HUDEP-2 (cell line): Measurements from ENCODE around the gene GALNS.

Experiments used
- DNase-seq, 76 experiments: peaks; one replicate each; lab custom pipeline; 2025; ENCODE audit not compliant: unreplicated experiment in 76 of 76; lab: John Stamatoyannopoulos, UW

GALNS gene

DNA sequence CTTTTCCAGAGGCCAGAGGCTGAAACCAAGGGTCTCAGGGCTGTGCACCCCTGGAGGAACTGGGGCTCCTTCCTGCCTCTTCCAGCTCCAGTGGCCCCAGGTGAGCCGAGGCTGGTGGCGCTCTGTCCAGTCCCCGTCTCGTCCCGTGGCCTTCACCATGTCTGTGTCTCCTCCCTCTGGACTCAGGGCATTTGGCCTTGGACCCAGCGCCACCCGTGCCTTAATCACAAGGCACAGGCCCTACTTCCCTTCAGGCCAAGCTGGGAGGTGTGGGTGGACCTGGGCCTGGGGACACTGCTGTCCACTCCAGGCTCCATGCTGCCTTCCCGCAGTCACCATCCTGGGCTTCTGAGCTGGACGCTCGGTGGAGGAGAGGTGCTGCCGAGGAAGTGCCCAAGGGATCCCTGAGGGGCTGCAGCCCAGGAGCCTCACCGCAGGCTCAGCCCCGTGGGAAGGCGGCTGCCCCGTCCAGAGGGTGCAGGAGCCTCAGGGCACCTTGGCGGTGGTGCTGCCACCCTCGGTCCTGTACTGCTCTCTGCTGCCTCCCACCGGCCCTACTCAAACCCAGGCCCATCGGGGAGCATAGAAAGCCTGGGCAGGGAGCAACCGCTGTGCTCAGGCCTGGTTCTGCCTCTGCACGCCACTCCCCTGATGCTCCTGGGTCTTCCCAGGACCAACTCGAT is 35.4 kb downstream of the GALNS start:
- DNase-seq = no peak

DNA sequence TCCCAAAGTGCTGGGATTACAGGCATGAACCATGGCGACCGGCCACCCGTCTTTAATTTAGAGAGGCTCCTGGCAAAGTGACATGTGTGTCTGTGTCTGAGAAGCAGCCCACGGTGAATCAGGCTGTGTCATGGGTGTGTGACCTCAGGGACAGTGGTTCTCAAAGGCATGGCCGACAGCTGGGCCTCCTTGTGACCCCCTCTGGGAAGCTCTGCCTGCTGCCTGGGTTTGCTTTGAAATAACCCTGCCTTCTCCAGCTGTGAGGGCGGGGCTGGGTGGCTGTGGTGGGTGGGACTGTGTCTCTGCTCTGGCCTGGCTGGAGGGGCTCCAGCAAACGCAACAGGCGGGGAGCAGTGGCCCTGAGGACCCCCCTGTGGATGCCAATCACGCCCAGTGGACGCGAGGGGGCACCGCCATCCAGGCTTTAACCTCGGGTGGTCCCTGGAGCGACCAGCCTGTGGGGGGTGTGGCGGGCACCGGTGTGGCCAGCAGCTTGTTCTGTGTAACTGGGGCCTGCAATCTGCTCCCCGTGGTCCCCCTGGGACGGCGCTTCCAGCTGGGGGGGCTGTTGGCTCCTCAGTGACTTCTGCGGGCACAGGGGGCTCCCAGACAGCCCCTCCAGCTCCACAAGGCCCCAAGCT is 36.2 kb downstream of the GALNS start:
- no peak for DNase-seq

DNA sequence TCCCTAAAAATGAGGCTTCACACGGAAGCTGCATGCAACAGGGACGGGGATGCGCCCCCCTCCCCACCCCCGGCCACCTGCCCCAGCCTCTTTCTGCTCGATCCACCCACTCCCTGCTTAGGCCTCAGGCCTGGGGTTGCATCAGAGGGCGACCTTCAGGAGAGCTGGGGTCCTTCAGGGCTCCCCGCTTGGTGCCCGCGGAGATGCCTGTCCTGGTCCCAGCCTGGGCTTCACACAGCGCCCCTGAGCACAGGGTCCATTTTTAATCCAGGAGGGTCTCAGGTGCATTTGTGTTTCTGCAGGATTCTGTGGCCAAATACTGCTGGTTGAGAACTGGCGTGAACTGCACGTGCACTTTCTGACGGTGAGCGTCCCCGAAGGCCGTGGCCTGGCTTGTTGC is 37.6 kb downstream of the GALNS start:
- no peak for DNase-seq

DNA sequence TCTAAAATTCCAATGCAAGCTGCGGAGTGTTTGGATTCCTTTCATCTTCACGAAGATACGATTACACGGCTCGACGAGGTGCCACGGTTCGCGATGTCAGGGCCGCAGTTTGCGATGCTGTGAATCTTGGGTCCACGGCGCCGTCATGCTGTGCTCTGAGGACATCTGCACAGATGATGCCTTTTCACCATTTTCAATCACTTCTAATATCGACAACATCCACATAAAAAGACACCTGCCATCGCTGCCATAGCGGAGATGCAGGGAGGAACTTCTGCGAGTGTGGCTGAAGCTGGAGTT is 38.2 kb downstream of the GALNS start:
- no peak for DNase-seq

DNA sequence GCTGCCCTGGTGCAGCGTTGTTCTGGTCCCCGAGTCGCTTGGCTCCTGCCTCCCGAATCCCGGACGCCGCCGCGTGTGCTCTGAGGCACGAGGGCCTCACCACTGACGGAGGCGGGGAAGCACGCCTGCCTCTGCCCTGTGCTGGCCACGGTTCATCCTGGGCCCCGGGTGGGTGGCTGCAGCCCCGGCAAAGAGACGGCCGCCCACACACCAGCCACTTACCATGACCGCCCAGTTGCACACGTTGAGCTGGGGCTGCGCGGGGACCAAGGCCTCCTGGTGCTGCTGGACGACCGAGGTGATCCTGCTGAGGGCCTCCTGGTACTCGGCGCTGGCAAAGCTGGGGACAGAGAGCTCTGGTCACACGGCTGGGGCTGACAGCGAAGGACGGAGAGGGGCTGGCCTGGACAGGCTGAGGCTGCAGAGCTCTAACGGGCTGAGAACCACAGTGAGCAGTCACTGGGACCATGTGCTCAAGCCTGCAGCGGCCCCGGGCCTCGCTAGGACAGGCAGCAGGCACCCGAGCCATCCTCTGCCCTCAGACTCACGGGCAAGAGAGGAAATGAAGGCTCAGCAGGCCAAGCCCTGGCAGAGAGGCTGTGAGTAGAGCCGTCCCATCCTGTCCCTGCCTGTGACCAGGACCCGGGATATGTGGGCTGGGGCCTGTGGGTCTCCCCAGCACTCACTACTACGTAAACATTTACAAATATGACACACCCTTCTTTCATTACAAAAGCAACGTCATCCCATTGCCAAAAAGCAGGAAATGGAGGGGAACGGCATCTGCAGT is 38.8 kb downstream of the GALNS start:
- no peak for DNase-seq

DNA sequence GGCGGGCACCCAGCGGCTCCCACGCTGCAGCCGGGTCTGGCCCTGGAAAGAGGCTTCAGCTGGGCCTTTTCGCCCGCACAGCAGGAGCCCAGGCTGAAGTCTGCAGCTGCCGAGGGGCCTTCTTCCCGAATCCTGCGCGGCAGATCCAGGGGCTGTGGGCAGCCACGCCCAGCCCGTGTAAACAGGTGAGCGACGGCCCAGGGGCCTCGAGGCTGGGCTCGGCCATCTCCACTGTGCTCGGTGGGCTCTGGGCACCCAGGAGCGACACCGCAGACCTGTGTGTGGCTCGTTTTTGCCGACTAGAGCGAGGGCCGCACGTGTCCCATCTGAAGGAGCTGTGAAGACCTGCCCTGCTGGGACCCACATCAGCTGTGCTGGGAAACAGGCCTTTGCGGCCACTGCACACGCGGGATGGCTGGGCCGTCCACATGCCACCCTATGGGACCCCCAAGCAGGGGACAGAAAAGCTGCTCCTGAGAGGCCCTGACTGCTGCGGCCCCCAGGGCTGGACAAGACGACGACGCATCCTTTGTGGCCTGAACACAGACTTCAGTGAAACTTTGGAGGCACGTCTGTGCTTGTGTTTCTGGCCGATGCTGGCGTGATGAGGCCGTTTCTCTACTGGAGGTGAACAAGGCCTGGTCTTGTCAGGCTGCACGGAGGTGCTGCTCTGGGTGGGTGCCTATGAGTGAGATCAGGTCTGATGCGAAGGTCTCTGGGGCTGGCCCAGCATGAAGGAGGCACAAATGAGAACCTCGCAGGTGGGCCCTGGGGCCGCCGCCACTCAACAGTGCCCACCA is 39.8 kb downstream of the GALNS start:
- DNase-seq = no peak

DNA sequence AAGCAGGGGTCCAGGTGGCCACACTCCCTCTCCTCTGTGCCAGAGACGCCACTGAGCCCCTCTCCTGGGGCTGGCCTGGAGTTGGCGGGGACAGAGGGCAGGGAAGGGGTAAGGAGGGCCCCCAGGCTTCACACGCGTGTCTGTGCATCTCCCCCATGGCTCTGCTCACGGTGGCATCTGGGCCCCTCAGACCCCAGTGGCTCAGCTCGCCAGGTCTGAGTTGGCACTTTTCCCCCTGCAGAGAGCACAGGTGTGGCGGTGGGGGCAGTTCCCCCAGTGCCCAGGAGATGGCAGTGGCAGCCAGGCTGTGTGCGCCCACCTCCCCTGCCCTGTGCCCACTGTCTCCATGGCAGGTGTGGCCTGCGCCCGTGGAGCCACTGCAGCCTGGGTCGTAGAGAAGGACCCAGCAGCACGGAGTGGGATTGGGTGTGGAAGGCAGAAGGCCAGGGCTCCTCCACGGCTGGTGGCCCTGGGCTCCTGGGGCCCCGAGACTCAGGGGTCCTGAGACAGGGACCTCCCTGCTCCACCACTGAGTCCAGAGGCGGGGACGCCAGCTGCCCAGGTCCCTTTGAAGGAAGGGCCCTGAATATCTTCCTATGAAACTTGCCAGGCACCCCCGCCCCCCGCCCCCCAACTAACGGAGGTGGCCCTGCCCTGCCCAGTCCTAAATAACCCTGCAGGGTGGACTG is 40.7 kb downstream of the GALNS start:
- DNase-seq = peak in 33 of 76 experiments; percentile 8 to 52 (median 27)

DNA sequence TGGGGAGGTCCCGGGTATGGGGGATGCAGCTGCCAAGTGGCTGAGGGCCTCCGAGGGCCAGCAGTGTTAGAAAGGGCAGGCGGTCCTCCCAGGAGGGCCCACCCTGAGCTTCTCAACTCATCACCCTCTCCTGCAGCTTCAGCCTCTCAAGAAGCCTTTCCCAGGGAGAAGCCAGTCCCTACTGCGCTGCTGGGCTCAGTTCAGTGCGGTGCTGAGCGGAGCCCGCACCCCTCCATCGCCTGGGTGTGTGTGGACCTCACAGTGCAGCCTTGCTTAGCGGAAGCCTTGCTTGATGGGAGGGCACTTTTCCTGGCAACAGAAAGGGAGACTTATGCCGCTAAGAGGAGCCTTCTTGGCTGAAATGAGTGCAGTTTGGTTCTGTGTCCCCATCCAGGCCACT is 41.5 kb downstream of the GALNS start:
- no peak for DNase-seq

DNA sequence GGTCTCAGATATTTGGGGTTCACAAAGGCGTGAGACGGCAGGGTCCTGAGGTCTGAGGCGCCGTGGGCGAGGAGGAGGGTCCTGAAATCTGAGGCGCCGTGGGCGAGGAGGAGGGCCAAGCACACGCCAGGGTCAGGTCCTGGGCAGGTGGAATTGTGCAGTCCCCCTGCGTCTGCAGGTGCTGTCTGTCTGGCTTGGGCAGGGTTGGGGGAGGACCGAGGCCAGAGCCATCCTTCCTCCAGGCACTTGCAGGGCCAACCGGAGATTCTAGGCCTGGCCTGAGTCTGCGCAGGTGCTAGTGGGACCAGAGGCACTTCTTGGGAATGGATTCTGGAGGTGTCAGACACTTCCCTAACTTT is 42.6 kb downstream of the GALNS start:
- no peak for DNase-seq

DNA sequence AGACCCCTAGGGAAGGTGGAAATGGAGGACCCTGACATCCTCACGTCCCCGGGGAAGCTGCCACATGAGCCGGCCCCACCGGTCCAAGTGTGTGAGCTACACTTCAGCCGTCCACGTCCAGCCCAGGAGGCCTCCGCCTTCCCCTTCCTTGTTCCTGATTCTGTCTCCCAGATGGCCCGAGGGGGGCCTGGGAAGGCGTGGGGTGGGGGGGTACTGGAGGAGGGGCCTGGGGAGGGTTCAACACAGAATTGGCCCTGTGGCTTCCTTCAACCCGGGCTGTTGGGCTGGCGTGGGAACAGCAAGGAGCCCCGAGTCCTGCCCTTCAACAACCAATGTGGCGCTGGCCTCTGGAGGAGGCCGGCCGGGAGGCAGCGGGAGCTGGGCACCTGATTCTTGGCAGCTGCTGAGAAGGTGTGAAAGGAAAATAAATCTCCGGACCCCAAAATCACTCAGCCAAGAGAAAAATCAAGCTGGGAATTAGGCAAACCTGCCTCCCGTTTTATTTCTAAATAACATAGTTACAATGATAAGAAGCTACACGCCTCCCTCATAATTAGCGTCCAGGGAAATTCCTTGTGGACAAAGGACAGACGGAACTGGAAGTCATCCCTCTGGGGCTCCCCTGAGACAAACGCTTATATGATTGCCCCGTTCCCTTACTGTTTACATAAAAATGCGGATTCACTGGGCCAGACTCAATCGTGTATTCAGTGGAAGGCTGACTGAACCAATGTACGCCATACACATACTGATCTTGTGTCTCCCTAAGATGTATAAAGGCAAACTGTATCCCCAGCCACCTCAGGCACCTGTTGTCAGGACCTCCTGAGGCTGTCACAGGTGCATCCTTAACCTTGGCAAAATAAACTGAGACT is 43.2 kb downstream of the GALNS start:
- DNase-seq = no peak

DNA sequence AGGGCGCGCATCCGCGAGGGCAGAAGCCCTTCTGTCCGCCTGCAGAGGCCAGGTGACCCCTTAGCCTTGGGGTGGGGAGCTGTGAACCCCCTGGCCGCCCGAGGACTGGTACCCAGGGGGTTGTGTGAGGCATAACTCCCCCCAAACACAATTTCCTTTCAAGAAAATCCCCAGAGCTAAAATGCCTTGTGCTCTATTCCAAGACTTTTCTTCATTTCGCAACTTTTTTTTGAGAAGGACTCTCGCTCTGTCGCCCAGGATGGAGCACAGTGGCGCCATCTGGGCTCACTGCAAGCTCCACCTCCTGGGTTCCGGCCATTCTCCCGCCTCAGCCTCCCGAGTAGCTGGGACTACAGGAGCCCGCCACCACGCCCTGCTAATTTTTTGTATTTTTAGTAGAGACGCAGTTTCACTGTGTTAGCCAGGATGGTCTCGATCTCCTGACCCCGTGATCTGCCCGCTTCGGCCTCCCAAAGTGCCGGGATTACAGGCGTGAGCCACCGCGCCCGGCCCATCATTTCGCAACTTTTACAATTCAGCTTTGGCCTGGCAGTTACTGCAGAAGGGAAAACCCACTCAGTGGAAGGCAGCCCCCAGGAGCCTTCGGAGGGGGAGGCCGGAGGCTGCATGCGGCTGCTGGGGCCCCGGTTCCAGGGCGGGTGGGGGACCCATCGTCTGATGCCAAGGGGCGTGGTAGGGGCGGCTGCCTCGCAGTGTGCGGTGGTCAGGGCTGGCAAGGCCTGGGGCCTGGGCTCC is 44.1 kb downstream of the GALNS start:
- DNase-seq = peak in 41 of 76 experiments; percentile 21 to 74 (median 48)

DNA sequence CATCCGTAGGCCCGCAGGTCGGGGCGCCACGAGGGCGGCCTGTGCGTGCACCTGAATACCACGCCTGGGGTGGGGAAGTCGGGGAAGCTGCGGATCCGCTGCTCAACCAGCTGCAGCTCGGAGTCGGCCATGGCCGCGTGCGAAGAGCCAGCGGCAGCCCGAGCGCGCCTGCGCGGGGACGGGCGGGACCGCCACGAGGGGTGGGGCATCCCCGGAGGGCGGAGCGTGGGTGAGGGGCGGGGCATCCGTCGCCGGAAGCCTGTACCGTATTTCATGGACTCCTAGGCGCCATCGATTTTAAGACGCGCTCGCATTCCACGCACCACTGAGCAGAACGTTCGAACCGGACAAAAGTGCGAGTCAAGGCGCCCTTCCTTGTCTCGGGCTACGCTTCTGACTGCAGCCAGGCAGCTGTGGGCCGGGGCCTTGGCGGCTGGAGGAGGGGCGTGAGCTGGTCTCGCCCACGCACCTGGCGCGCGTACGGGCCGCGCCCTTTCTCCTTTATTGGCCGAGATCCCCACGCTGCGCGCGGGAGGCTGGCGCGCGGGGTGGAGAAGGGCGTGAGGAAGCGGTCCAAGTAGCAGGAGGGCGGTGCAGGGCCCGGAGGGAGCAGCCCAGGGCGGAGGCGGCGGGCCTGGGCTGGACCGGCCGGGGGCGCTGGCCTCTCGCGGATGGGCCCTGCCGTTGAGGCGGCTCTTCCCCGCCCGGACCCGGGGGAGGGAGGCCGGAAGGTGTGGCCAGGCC is 44.8 kb downstream of the GALNS start, which contains the start of gene APRT:
Gene APRT (minus strand): TSS at position 160 of the 744 bp plus-strand sequence. CDS start 29 bp downstream, at position 131.
- peak in 75 of 76 experiments; percentile 39 to 98 (median 94) for DNase-seq

DNA sequence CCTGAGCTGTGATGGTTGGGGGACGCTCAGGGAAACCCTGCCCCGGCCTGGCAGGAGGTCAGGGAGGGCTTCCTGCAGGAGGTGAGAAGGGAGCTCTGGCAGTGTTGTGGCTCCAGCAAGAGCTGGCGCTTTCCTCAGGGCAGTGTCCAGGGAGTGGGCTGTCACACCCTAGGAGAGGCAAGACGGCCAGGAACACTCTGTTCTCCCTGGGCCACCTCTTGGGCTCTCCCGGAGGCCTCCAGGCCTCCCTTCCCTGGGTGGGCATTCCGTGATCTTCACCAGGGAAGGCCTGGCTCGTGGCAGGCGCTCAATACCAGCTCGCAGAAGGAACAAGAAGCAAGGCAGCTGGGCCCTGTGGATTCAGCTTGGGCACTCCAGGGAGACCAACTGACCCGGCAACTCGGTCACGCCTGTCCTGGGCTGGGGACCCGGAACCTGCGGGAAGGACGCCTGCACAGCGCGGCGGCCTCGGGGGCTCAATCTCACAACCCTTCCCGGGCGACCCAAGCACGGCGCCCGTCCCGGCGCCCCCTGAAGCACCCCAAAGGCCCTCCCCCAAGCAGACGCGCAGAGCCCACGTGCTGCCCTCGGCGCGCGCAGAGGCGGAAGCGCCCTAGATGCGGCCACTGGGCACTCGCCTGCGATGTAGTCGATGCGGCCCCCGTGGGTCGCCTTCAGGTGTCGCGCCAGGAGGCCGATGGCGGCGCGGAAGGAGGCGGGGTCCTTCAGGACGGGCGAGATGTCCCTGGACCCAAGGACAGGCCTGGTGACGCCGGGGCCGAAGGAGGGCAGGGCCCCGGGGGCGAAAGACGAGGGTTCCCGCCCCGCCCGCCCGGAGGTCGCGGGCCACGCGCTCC is 45.6 kb downstream of the GALNS start:
- DNase-seq = peak in 52 of 76 experiments; percentile 18 to 70 (median 48)

DNA sequence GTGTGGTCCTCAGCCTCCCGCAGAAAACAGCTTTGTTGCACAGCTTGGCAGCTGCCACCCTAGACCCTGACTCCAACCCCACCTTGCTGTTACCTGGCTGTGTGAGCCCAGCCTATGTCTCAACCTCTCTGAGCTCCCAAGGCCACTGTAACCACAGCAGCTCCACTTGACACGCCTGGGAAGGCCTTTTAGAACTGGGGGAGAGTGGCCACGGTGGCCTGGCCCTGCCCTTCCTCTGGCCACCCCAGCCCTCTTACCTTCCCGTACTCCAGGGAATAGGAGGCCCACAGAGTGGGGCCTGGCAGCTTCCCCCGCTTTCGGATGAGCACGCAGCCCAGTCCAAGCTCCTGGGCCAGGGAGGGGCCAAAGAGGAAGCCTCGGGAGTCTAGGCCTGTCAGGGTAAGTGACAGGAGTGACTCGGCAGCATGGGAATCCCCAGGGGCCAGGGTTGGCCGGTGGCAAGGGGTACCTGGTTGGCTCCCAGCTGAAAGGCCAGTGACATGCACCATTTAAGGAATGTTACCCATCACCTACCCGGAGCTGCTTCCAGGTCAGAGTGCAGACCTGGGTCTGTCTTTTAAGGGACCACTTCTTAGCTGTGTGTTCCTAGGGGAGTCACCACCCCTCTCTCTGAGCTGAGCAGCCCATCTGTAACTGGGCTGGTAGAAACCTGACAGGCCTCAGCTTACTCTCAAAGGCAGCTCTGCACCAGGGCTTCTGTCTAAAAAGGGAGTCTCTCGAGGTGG is 46.4 kb downstream of the GALNS start:
- DNase-seq = peak in 28 of 76 experiments; percentile 19 to 50 (median 30)

DNA sequence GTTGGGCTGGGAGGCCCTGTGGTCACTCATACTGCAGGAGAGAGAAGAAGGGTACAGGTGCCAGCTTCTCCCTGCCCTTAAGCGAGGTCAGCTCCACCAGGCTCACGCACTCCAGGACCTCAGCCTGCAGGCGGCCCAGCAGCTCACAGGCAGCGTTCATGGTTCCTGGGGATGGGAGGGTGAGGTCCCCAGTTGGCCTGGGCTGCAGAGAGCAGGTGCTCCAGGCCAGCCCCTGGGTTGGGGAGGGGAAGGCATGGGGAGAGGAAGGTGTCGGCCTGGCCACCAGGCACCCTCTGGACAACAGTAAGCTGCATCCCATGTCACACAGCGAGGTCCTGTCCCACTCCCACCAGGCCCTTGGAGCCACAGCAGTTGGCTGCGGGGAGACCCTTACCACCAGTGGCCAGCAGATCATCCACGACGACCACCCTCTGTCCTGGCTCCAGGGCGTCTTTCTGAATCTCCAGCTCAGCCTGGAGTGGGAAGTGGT is 47.0 kb downstream of the GALNS start:
- DNase-seq = peak in 4 of 76 experiments; percentile 24 to 38 (median 31)

DNA sequence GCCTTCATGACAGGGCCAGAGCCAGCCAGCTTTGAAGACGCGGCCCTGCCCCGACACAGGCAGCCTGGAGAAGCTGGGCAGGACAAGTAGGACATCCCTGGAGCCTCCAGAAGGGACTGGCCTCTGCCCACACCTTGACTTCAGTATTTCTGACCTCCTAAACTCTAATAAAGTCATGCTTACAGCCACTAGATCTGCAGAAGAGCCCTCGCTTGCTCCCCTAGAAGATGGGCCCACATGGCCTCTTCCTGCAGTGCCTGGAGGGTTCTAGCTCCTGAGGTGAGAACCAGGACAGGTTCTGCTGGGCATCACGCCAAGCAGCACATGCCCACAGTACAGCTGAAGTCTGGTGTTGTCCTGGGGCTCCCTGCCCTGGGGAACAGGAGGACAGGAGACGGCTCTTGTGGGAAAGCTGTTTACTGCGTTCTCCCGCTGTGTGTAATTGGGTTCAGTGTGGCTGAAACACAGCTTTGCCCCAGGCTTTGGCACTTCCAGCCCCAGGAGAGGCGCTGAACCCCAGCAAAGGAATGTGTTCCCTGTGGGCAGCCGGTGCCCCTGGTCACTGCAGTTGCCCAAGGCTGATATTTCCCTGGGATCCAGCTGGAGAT is 47.6 kb downstream of the GALNS start:
- DNase-seq = peak in 20 of 76 experiments; percentile 10 to 55 (median 28)
